ENCODE measurements around the gene HLA-DOB.

HLA-DOB gene

GRCh38 chr6:32858194-32858593 is 41.4 kb upstream of the HLA-DOB start:
- no peak overlapping the region for H3K4me2 ChIP-seq (ENCODE audit: low read depth, low read length)

GRCh38 chr6:32857156-32857891 is 40.5 kb upstream of the HLA-DOB start:
- no peaks in the 10 kb centered on the region for H4K20me1 ChIP-seq (ENCODE audit: insufficient read depth, low read length)
- H3K9me2 ChIP-seq (replicated peaks; ENCODE audit: insufficient read depth, low read length): no peaks in the 10 kb centered on the region
- no peak for DNase-seq
- H3K79me2 ChIP-seq (ENCODE audit: low read length): peaks cover 32% of the 10 kb centered on the region
- no peak overlapping the region for H3K9ac ChIP-seq (ENCODE audit: low read length)
- no peak overlapping the region for H3K4me3 ChIP-seq (ENCODE audit: low read length)
- H3K4me2 ChIP-seq (ENCODE audit: low read depth, low read length): no peak overlapping the region
- no peak overlapping the region for H2AFZ ChIP-seq (ENCODE audit: low read length)
- no peaks in the 10 kb centered on the region for H3K36me3 ChIP-seq (replicated peaks; ENCODE audit: insufficient read depth, low read length)
- TF ChIP-seq EZH2 (optimal IDR thresholded peaks at IDR 0.05; ENCODE audit: low read depth, low read length) (no peak), CTCF (IDR thresholded peaks at IDR 0.05; ENCODE audit: low read length) (no peak), EZH2phosphoT487 (IDR thresholded peaks at IDR 0.05; ENCODE audit: low read length) (no peak)
- no peaks in the 10 kb centered on the region for H3K9me3 ChIP-seq (replicated peaks; ENCODE audit: insufficient read depth, low read length)
- H3K27ac ChIP-seq (ENCODE audit: low read length): no peak overlapping the region
- H3F3A ChIP-seq (ENCODE audit: insufficient read depth, low read length): peaks cover 8% of the 10 kb centered on the region; the same call in 1 of the 2 replicates
- H3K4me1 ChIP-seq (ENCODE audit: low read length): peaks cover 17% of the 10 kb centered on the region; the same call in 1 of the 2 replicates
- no peaks in the 10 kb centered on the region for H3K27me3 ChIP-seq (replicated peaks; ENCODE audit: insufficient read depth, low read length)

More at GRCh38 chr6:32858194-32858593, 41.4 kb upstream of the HLA-DOB start:
- H2AFZ ChIP-seq (ENCODE audit: low read length): no peak overlapping the region
- H3K9ac ChIP-seq (ENCODE audit: low read length): no peak overlapping the region
- H3K27me3 ChIP-seq (replicated peaks; ENCODE audit: insufficient read depth, low read length): no peaks in the 10 kb centered on the region
- no peak overlapping the region for H3K27ac ChIP-seq (ENCODE audit: low read length)
- H3K4me1 ChIP-seq (ENCODE audit: low read length): peaks cover 16% of the 10 kb centered on the region; the same call in 1 of the 2 replicates
- DNase-seq: no peak
- H4K20me1 ChIP-seq (ENCODE audit: insufficient read depth, low read length): no peaks in the 10 kb centered on the region
- TF ChIP-seq EZH2phosphoT487 (IDR thresholded peaks at IDR 0.05; ENCODE audit: low read length): no peak
- TF ChIP-seq EZH2 (optimal IDR thresholded peaks at IDR 0.05; ENCODE audit: low read depth, low read length): no peak
- H3K9me3 ChIP-seq (replicated peaks; ENCODE audit: insufficient read depth, low read length): no peaks in the 10 kb centered on the region
- no peak overlapping the region for H3K4me3 ChIP-seq (ENCODE audit: low read length)
- H3F3A ChIP-seq (ENCODE audit: insufficient read depth, low read length): peaks cover 3% of the 10 kb centered on the region; the same call in 1 of the 2 replicates
- H3K79me2 ChIP-seq (ENCODE audit: low read length): peaks cover 24% of the 10 kb centered on the region
- no peaks in the 10 kb centered on the region for H3K9me2 ChIP-seq (replicated peaks; ENCODE audit: insufficient read depth, low read length)
- H3K36me3 ChIP-seq (replicated peaks; ENCODE audit: insufficient read depth, low read length): no peaks in the 10 kb centered on the region

- Histone ChIP-seq H3K4me3 (ENCODE audit: low read length) (peak overlapping the region; percentile 90; the same call in 1 of the 2 replicates), H3K9me2 (replicated peaks; ENCODE audit: insufficient read depth, low read length) (no peaks in the 10 kb centered on the region), H3K27me3 (replicated peaks; ENCODE audit: insufficient read depth, low read length) (no peaks in the 10 kb centered on the region), H3K4me1 (ENCODE audit: low read length) (peaks cover 20% of the 10 kb centered on the region; the same call in 1 of the 2 replicates), H3K36me3 (replicated peaks; ENCODE audit: insufficient read depth, low read length) (peaks cover 7% of the 10 kb centered on the region; the same call in 1 of the 2 replicates), H4K20me1 (ENCODE audit: insufficient read depth, low read length) (no peaks in the 10 kb centered on the region), H3K4me2 (ENCODE audit: low read depth, low read length) (peak overlapping the region; percentile 85), H3K9ac (ENCODE audit: low read length) (peak overlapping the region; percentile 86; the same call in 1 of the 2 replicates), H3F3A (ENCODE audit: insufficient read depth, low read length) (peaks cover 8% of the 10 kb centered on the region; the same call in 1 of the 2 replicates), H3K27ac (ENCODE audit: low read length) (no peak overlapping the region), H3K9me3 (replicated peaks; ENCODE audit: insufficient read depth, low read length) (no peaks in the 10 kb centered on the region), H3K79me2 (ENCODE audit: low read length) (peaks cover 47% of the 10 kb centered on the region), H2AFZ (ENCODE audit: low read length) (no peak overlapping the region)
- DNase-seq: no peak
- TF ChIP-seq EZH2 (optimal IDR thresholded peaks at IDR 0.05; ENCODE audit: low read depth, low read length) (no peak), CTCF (IDR thresholded peaks at IDR 0.05; ENCODE audit: low read length) (no peak), EZH2phosphoT487 (IDR thresholded peaks at IDR 0.05; ENCODE audit: low read length) (no peak)
Observed at GRCh38 chr6:32855467-32856174, 38.8 kb upstream of the HLA-DOB start.

Measured in MM.1S (cell line).